HG03457 (cell line): ENCODE data around the gene FKBP4.

Experiments used
- ATAC-seq: cut with Tn5 transposase; IDR thresholded peaks from one replicate; pipeline ENCODE4 v1.9.1; 2021; ENCODE audit warnings: moderate number of reproducible peaks; ENCODE audit not compliant: unreplicated experiment

The FKBP4 gene

GRCh38 chr12:2812290-2813213 is 17.8 kb downstream of the FKBP4 start, which contains the start of gene ITFG2:
Gene ITFG2 (plus strand): TSS chr12:2812668. CDS start chr12:2812761, 93 bp downstream.
- peak; percentile 88 for ATAC-seq

GRCh38 chr12:2813214-2814185 is 18.7 kb downstream of the FKBP4 start:
- ATAC-seq = no peak

- ATAC-seq = no peak
Measured at GRCh38 chr12:2819810-2820209, 25.0 kb downstream of the FKBP4 start.

- ATAC-seq = no peak
Measured at GRCh38 chr12:2820432-2820831, 25.7 kb downstream of the FKBP4 start.

- no peak for ATAC-seq
Measured at GRCh38 chr12:2823483-2823882, 28.7 kb downstream of the FKBP4 start.

GRCh38 chr12:2824541-2824940 is 29.8 kb downstream of the FKBP4 start:
- no peak for ATAC-seq

- ATAC-seq = no peak
Measured at GRCh38 chr12:2825132-2825531, 30.4 kb downstream of the FKBP4 start.

- no peak for ATAC-seq
Measured at GRCh38 chr12:2826036-2826435, 31.3 kb downstream of the FKBP4 start.

GRCh38 chr12:2826721-2827515 is 32.1 kb downstream of the FKBP4 start:
- ATAC-seq = no peak

- ATAC-seq = no peak
Measured at GRCh38 chr12:2829275-2829674, 34.5 kb downstream of the FKBP4 start.

GRCh38 chr12:2832550-2833127 is 37.9 kb downstream of the FKBP4 start:
- ATAC-seq = no peak

GRCh38 chr12:2833327-2833726 is 38.6 kb downstream of the FKBP4 start:
- ATAC-seq = no peak

GRCh38 chr12:2833810-2834209 is 39.0 kb downstream of the FKBP4 start:
- ATAC-seq = no peak

GRCh38 chr12:2834581-2835491 is 40.1 kb downstream of the FKBP4 start, which contains the start of gene NRIP2:
Gene NRIP2 (minus strand): TSS chr12:2835035. CDS start chr12:2834983, 52 bp downstream.
- ATAC-seq = no peak

- no peak for ATAC-seq
Measured at GRCh38 chr12:2835691-2836403, 41.1 kb downstream of the FKBP4 start.

- no peak for ATAC-seq
Measured at GRCh38 chr12:2836574-2836973, 41.8 kb downstream of the FKBP4 start.

GRCh38 chr12:2841056-2841650 is 46.4 kb downstream of the FKBP4 start:
- ATAC-seq = no peak

GRCh38 chr12:2842948-2843347 is 48.2 kb downstream of the FKBP4 start:
- no peak for ATAC-seq
